SK-N-SH treated with all-trans-retinoic acid at 6 μM for 48 hours (cell line): ENCODE data around the gene DNAJC15.
A peak's percentile ranks its signal among the peaks of the same experiment; 100 is the strongest.

ENCODE experiments used
- BACH2 ChIP-seq: fragments of 250-450 bp; sonication (Bioruptor Pico); IDR thresholded peaks from 2 replicates; pipeline ENCODE4 v1.9.0; 2021; ENCODE audit warnings: mild to moderate bottlenecking, borderline replicate concordance
- TOX ChIP-seq: fragments of 250-450 bp; sonication (Bioruptor Pico); IDR thresholded peaks from 2 replicates; pipeline ENCODE4 v1.8.0; 2021; ENCODE audit warnings: mild to moderate bottlenecking, moderate library complexity, borderline replicate concordance
- ZC3H10 ChIP-seq: fragments of 250-450 bp; sonication (Bioruptor Pico); IDR thresholded peaks from 2 replicates; pipeline ENCODE4 v1.5.1; 2021; ENCODE audit warnings: mild to moderate bottlenecking, moderate library complexity

GRCh38 chr13:42981317-42981716 is 42.1 kb upstream of the DNAJC15 start:
- no peak for TF ChIP-seq BACH2 (CRISPR knock-in tag)
- TF ChIP-seq TOX, result peak; percentile 27; the same call in 1 of the 2 replicates
- peak; percentile 19; the same call in 1 of the 2 replicates for TF ChIP-seq ZC3H10
